Neutrophil (primary cell): ENCODE measurements around the gene CXXC5.

Source experiments
- H3K27ac ChIP-seq: fragments of 200-600 bp; sonication (generic); 2 replicates; pipeline ENCODE4 v1.5.1; 2016; ENCODE audit warnings: mild to moderate bottlenecking, moderate library complexity
- H3K27me3 ChIP-seq: fragments of 200-600 bp; sonication (generic); 2 replicates; pipeline ENCODE4 v1.6.0; 2016; ENCODE audit warnings: mild to moderate bottlenecking
- H3K36me3 ChIP-seq: fragments of 200-600 bp; sonication (generic); 2 replicates; pipeline ENCODE4 v1.5.1; 2017
- H3K4me1 ChIP-seq, 2 experiments: fragments of 200-600 bp in 1 of 2; sonication (generic) in 1 of 2; 1 replicate in 1 of 2; 2 replicates in 1 of 2; pipeline versions ENCODE4 v1.5.1 to v1.6.1; 2013 to 2016; ENCODE audit warnings: low read depth in 1 of 2, low read length in 1 of 2, mild to moderate bottlenecking in 1 of 2, moderate library complexity in 1 of 2; ENCODE audit not compliant: control insufficient read depth in 1 of 2, insufficient read depth in 1 of 2
- H3K4me3 ChIP-seq, 2 experiments: fragments of 200-600 bp in 1 of 2; sonication (generic) in 1 of 2; 1 replicate in 1 of 2; 2 replicates in 1 of 2; pipeline ENCODE4 v1.5.1; 2013 to 2016; ENCODE audit warnings: low read depth in 1 of 2, low read length in 1 of 2, mild to moderate bottlenecking in 1 of 2, moderate library complexity in 1 of 2
- H3K9me3 ChIP-seq: fragments of 200-600 bp; sonication (generic); 2 replicates; pipeline ENCODE4 v1.5.1; 2016
- CTCF ChIP-seq: fragments of 200-600 bp; sonication (generic); IDR thresholded peaks from 2 replicates; pipeline ENCODE4 v1.5.1; 2016; ENCODE audit warnings: antibody characterized with exemption

Gene CXXC5

GRCh38 chr5:139684350-139684880 is 36.3 kb downstream of the CXXC5 start:
- H3K4me1 ChIP-seq, result no peaks in the 10 kb centered on the region
- no peaks in the 10 kb centered on the region for H3K36me3 ChIP-seq
- no peaks in the 10 kb centered on the region for H3K9me3 ChIP-seq
- peaks cover 26% of the 10 kb centered on the region for H3K27me3 ChIP-seq
- no peak overlapping the region for H3K27ac ChIP-seq
- no peak for TF ChIP-seq CTCF
- no peak overlapping the region for H3K4me3 ChIP-seq

- H3K9me3 ChIP-seq, result no peaks in the 10 kb centered on the region
- H3K27me3 ChIP-seq, result peaks cover 33% of the 10 kb centered on the region
- TF ChIP-seq CTCF, result no peak
- H3K27ac ChIP-seq, result no peak overlapping the region
- H3K36me3 ChIP-seq, result no peaks in the 10 kb centered on the region
- no peak overlapping the region for H3K4me3 ChIP-seq
- no peaks in the 10 kb centered on the region for H3K4me1 ChIP-seq
Measured at GRCh38 chr5:139684881-139685749, 37.0 kb downstream of the CXXC5 start.

- Histone ChIP-seq H3K27me3 (peaks cover 41% of the 10 kb centered on the region), H3K4me3 (no peak overlapping the region), H3K36me3 (no peaks in the 10 kb centered on the region), H3K27ac (no peak overlapping the region), H3K4me1 (no peaks in the 10 kb centered on the region), H3K9me3 (no peaks in the 10 kb centered on the region)
- no peak for TF ChIP-seq CTCF
Measured at GRCh38 chr5:139685886-139686285, 37.7 kb downstream of the CXXC5 start.

- Histone ChIP-seq H3K27me3 (peaks cover 45% of the 10 kb centered on the region), H3K4me1 (no peaks in the 10 kb centered on the region), H3K27ac (no peak overlapping the region), H3K9me3 (no peaks in the 10 kb centered on the region), H3K36me3 (no peaks in the 10 kb centered on the region), H3K4me3 (no peak overlapping the region)
- TF ChIP-seq CTCF, result no peak
Measured at GRCh38 chr5:139686356-139686705, 38.2 kb downstream of the CXXC5 start.

- no peak for TF ChIP-seq CTCF
- H3K9me3 ChIP-seq, result no peaks in the 10 kb centered on the region
- peaks cover 51% of the 10 kb centered on the region for H3K27me3 ChIP-seq
- no peak overlapping the region for H3K27ac ChIP-seq
- no peak overlapping the region for H3K4me3 ChIP-seq
- no peaks in the 10 kb centered on the region for H3K4me1 ChIP-seq
- no peaks in the 10 kb centered on the region for H3K36me3 ChIP-seq
Measured at GRCh38 chr5:139686706-139687441, 38.7 kb downstream of the CXXC5 start.
